Neural cell (in vitro differentiated cells): ENCODE results near the gene CAPN12. TPM values are rescaled to one million over a fixed set of nuclear protein-coding genes. Genes with fewer than 3 reads are reported as not detected.

Source experiments
- H2AFZ ChIP-seq: fragments of 200-600, 300-800 bp; sonication (generic), shearing (Covaris generic); 2 replicates; pipeline ENCODE4 v1.6.0; 2014; ENCODE audit warnings: low read depth, mild to moderate bottlenecking, antibody characterized with exemption, low read length, moderate library complexity
- H3F3A ChIP-seq: fragments of 200-600 bp; shearing (Covaris generic); 2 replicates; pipeline ENCODE4 v1.6.1; 2016; ENCODE audit warnings: mild to moderate bottlenecking, moderate library complexity, mixed read lengths, antibody characterized with exemption, low read length; ENCODE audit not compliant: insufficient read depth, poor library complexity, severe bottlenecking
- H3K27ac ChIP-seq: fragments of 200-600, 300-800 bp; sonication (generic), shearing (Covaris generic); 2 replicates; pipeline ENCODE4 v1.5.1; 2014; ENCODE audit warnings: mild to moderate bottlenecking, low read length, moderate library complexity
- H3K27me3 ChIP-seq: fragments of 300-800, 200-600 bp; sonication (generic), shearing (Covaris generic); 2 replicates; pipeline ENCODE4 v1.6.0; 2014; ENCODE audit warnings: mild to moderate bottlenecking, low read depth, low read length, moderate library complexity; ENCODE audit not compliant: insufficient read depth
- H3K36me3 ChIP-seq: fragments of 300-800, 200-600 bp; sonication (generic), shearing (Covaris generic); 2 replicates; pipeline ENCODE4 v1.5.1; 2014; ENCODE audit warnings: mild to moderate bottlenecking, antibody characterized with exemption, low read length, moderate library complexity; ENCODE audit not compliant: insufficient read depth
- H3K4me2 ChIP-seq: fragments of 300-800, 200-600 bp; sonication (generic), shearing (Covaris generic); 2 replicates; pipeline ENCODE4 v1.6.0; 2014; ENCODE audit warnings: mild to moderate bottlenecking, low read length
- H3K4me3 ChIP-seq: fragments of 300-800, 200-600 bp; sonication (generic), shearing (Covaris generic); 2 replicates; pipeline ENCODE4 v1.5.1; 2014; ENCODE audit warnings: mild to moderate bottlenecking, low read length, moderate library complexity
- H3K79me2 ChIP-seq: fragments of 200-600 bp; shearing (Covaris generic); replicated peaks from 2 replicates; pipeline ENCODE4 v1.6.0; 2014; ENCODE audit warnings: mild to moderate bottlenecking, low read length, moderate library complexity; ENCODE audit not compliant: insufficient read depth
- H3K9ac ChIP-seq: fragments of 300-800, 200-600 bp; sonication (generic), shearing (Covaris generic); 2 replicates; pipeline ENCODE4 v1.6.1; 2016; ENCODE audit warnings: mild to moderate bottlenecking, low read length, mixed read lengths
- H3K9me2 ChIP-seq: fragments of 200-600 bp; shearing (Covaris generic); 2 replicates; pipeline ENCODE4 v1.6.1; 2016; ENCODE audit warnings: mild to moderate bottlenecking, low read length, mixed read lengths; ENCODE audit not compliant: insufficient read depth
- H3K9me3 ChIP-seq: fragments of 200-600, 300-800 bp; sonication (generic), shearing (Covaris generic); 2 replicates; pipeline ENCODE4 v1.6.1; 2016; ENCODE audit warnings: mild to moderate bottlenecking, mixed run types, low read length, moderate library complexity, mixed read lengths
- H4K20me1 ChIP-seq: fragments of 200-600 bp; shearing (Covaris generic); 2 replicates; pipeline ENCODE4 v1.6.1; 2016; ENCODE audit warnings: mild to moderate bottlenecking, mixed run types; ENCODE audit not compliant: insufficient read depth
- CTCF ChIP-seq: fragments of 450-650 bp; IDR thresholded peaks from 2 replicates; pipeline ENCODE4 v1.5.1; 2014; ENCODE audit warnings: antibody characterized with exemption, mild to moderate bottlenecking, moderate library complexity; ENCODE audit not compliant: poor library complexity, severe bottlenecking
- EP300 ChIP-seq: fragments of 450-650 bp; conservative IDR thresholded peaks from 2 replicates; pipeline ENCODE4 v1.6.1; 2014; ENCODE audit warnings: antibody characterized with exemption, mild to moderate bottlenecking, moderate library complexity; ENCODE audit not compliant: poor library complexity, severe bottlenecking
- EZH2 ChIP-seq: fragments of 200-600, 300-800 bp; shearing (Covaris generic), sonication (generic); IDR thresholded peaks from 2 replicates; pipeline ENCODE4 v1.6.1; 2014; ENCODE audit warnings: antibody characterized with exemption, low read length, borderline replicate concordance, mild to moderate bottlenecking; ENCODE audit not compliant: insufficient read depth, poor library complexity, severe bottlenecking
- MXI1 ChIP-seq: fragments of 450-650 bp; conservative IDR thresholded peaks from 2 replicates; pipeline ENCODE4 v1.6.1; 2014; ENCODE audit warnings: antibody characterized with exemption, mild to moderate bottlenecking; ENCODE audit not compliant: poor library complexity, severe bottlenecking
- POLR2AphosphoS5 ChIP-seq: IDR thresholded peaks from 2 replicates; pipeline ENCODE4 v1.6.1; 2012
- RAD21 ChIP-seq: fragments of 450-650 bp; conservative IDR thresholded peaks from 2 replicates; pipeline ENCODE4 v1.6.1; 2014; ENCODE audit warnings: antibody characterized with exemption, mild to moderate bottlenecking, moderate library complexity
- REST ChIP-seq: IDR thresholded peaks from 2 replicates; pipeline ENCODE4 v1.6.1; 2012; ENCODE audit warnings: borderline replicate concordance
- SMC3 ChIP-seq: fragments of 450-650 bp; conservative IDR thresholded peaks from 2 replicates; pipeline ENCODE4 v1.6.1; 2014; ENCODE audit warnings: antibody characterized with exemption, mild to moderate bottlenecking, moderate library complexity; ENCODE audit not compliant: poor library complexity
- TAF1 ChIP-seq: IDR thresholded peaks from 2 replicates; pipeline ENCODE4 v1.6.1; 2012; ENCODE audit warnings: low read depth
- polyA plus RNA-seq: library from polyadenylated mRNA; depleted of rRNA; stranded (reverse); fragments of >200 nt; gene quantifications from 2 replicates; pipeline ENCODE4 v1.2.3, GENCODE V29; 2014

CAPN12 gene
- polyA plus RNA-seq, 1 donor from 2014 or later: not detected

DNA sequence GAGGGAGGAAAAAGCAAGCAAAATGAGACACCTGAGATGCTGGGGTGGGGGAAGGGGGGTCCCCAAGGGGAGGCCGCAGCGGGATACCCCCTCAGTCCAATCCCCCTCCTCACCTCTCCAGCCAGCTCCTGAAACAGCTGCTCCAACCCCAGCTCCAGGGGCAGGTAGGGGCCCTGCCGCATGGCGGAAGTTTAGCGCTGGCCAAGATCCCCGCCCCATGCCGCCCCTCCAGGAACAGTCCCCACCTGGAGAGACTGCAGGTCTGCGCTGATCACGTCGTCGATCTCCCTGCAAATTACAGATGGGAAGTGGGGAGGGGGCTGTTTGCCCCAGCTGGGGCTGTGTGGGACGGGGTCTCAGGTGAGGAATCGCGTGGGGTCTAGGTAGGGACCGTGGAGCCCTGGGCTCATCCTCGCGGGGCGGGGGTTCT, 9.0 kb downstream of the CAPN12 start:
- Histone ChIP-seq H3K79me2 (no peaks in the 10 kb centered on the region), H3K36me3 (no peaks in the 10 kb centered on the region), H3K9me3 (no peaks in the 10 kb centered on the region), H3K4me3 (no peak overlapping the region), H3K9ac (no peak overlapping the region), H2AFZ (no peak overlapping the region), H3K27ac (no peak overlapping the region), H3K9me2 (no peaks in the 10 kb centered on the region), H3F3A (no peaks in the 10 kb centered on the region), H3K27me3 (peaks cover 12% of the 10 kb centered on the region), H4K20me1 (no peaks in the 10 kb centered on the region), H3K4me2 (no peak overlapping the region)
- TF ChIP-seq REST (no peak), CTCF (no peak), SMC3 (no peak), RAD21 (no peak), EZH2 (no peak), POLR2AphosphoS5 (no peak), TAF1 (no peak), MXI1 (no peak), EP300 (no peak)

DNA sequence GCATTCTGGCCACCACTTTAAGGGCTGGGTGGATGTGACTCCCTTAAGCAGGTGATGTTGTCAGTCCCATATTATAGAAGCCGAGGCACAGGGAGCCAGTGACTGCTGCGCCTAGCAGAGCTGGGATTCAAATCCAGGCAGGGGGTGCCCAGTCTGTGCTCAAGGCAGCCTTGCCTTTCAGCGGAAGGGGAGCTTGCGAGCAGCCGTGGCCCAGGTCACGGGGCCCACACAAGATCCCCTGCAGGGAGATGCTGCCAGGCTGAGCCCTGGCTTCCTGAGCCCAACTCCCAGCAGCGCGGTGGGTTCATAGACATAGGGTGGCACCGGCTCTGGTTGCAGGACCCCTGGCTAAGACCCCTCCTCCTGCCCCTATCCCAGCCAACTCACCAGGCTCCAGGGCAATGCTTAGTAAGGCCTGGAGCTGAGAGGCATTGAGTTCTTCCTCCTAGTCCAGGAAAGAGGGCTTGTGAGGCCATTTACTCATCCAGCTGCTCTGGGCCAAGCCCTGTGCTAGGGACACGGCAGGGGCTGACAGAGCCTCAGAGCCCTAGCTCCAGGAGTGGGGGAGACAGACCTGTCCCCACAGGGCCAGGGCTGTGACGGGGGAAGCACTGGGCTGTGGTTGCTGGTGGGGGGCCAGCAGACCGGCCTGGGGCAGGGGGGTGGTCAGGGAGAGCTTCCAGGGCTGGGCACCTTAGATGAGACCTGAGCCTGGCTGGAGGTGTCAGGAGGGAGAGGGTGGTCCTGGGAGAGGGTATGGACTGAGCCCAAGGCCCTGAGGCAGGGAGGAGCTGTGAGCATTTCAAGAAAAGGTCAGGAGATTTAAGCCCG, 9.6 kb downstream of the CAPN12 start:
- Histone ChIP-seq H3K9ac (no peak overlapping the region), H3F3A (no peaks in the 10 kb centered on the region), H3K9me2 (no peaks in the 10 kb centered on the region), H3K36me3 (no peaks in the 10 kb centered on the region), H3K4me2 (no peak overlapping the region), H3K9me3 (no peaks in the 10 kb centered on the region), H3K4me3 (no peak overlapping the region), H2AFZ (no peak overlapping the region), H4K20me1 (no peaks in the 10 kb centered on the region), H3K27me3 (peaks cover 12% of the 10 kb centered on the region), H3K27ac (no peak overlapping the region), H3K79me2 (no peaks in the 10 kb centered on the region)
- TF ChIP-seq EP300: no peak
- no peak for TF ChIP-seq EZH2
- no peak for TF ChIP-seq CTCF
- TF ChIP-seq MXI1: no peak
- TF ChIP-seq POLR2AphosphoS5: no peak
- TF ChIP-seq SMC3: no peak
- no peak for TF ChIP-seq TAF1
- TF ChIP-seq REST: no peak
- TF ChIP-seq RAD21: no peak
